ENCODE measurements around the gene CHRNB2.
A peak's percentile ranks its signal among the peaks of the same experiment; 100 is the strongest.
"Not testable (repeated sequence)": the region's sequence is repeated elsewhere in the genome, so short reads cannot be mapped to it uniquely, and the experiment has no call there.

The CHRNB2 gene

GRCh38 chr1:154567386-154568156, at the start of gene CHRNB2:
Gene CHRNB2 (plus strand): TSS chr1:154567778. CDS start chr1:154568045, 267 bp downstream.
- in situ Hi-C loops (cut with MboI; ENCODE audit: low pct_unique_long_range_greater_than_20kb, low sequenced_read_pairs) = no loop called here
- peak; percentile 57 for DNase-seq

- no peak for DNase-seq
- in situ Hi-C loops (cut with MboI; ENCODE audit: low pct_unique_long_range_greater_than_20kb, low sequenced_read_pairs) = no loop called here
Observed at GRCh38 chr1:154519591-154519991, 48.0 kb upstream of the CHRNB2 start.

GRCh38 chr1:154520333-154520732, 47.2 kb upstream of the CHRNB2 start:
- no peak for DNase-seq
- in situ Hi-C loops (cut with MboI; ENCODE audit: low pct_unique_long_range_greater_than_20kb, low sequenced_read_pairs) = no loop called here

- no peak for DNase-seq
- in situ Hi-C loops (cut with MboI; ENCODE audit: low pct_unique_long_range_greater_than_20kb, low sequenced_read_pairs) = no loop called here
Observed at GRCh38 chr1:154521695-154522094, 45.9 kb upstream of the CHRNB2 start.

GRCh38 chr1:154524881-154525280, 42.7 kb upstream of the CHRNB2 start:
- in situ Hi-C loops (cut with MboI; ENCODE audit: low pct_unique_long_range_greater_than_20kb, low sequenced_read_pairs) = no loop called here
- no peak for DNase-seq

- DNase-seq = no peak
- in situ Hi-C loops (cut with MboI; ENCODE audit: low pct_unique_long_range_greater_than_20kb, low sequenced_read_pairs) = no loop called here
Observed at GRCh38 chr1:154527192-154527591, 40.4 kb upstream of the CHRNB2 start.

GRCh38 chr1:154529308-154529707, 38.3 kb upstream of the CHRNB2 start:
- no peak for DNase-seq
- in situ Hi-C loops (cut with MboI; ENCODE audit: low pct_unique_long_range_greater_than_20kb, low sequenced_read_pairs) = no loop called here

GRCh38 chr1:154531950-154532349, 35.6 kb upstream of the CHRNB2 start:
- DNase-seq; in situ Hi-C loops (cut with MboI; ENCODE audit: low pct_unique_long_range_greater_than_20kb, low sequenced_read_pairs): not testable (repeated sequence)

- no peak for DNase-seq
- in situ Hi-C loops (cut with MboI; ENCODE audit: low pct_unique_long_range_greater_than_20kb, low sequenced_read_pairs) = no loop called here
Observed at GRCh38 chr1:154533952-154534844, 33.4 kb upstream of the CHRNB2 start.

- in situ Hi-C loops (cut with MboI; ENCODE audit: low pct_unique_long_range_greater_than_20kb, low sequenced_read_pairs) = no loop called here
Observed at GRCh38 chr1:154536570-154536969, 31.0 kb upstream of the CHRNB2 start.

GRCh38 chr1:154539486-154540483, 27.8 kb upstream of the CHRNB2 start:
- in situ Hi-C loops (cut with MboI; ENCODE audit: low pct_unique_long_range_greater_than_20kb, low sequenced_read_pairs) = no loop called here
- DNase-seq = no peak

More at GRCh38 chr1:154536570-154536969, 31.0 kb upstream of the CHRNB2 start:
- no peak for DNase-seq

GRCh38 chr1:154541231-154541630, 26.3 kb upstream of the CHRNB2 start:
- in situ Hi-C loops (cut with MboI; ENCODE audit: low pct_unique_long_range_greater_than_20kb, low sequenced_read_pairs) = no loop called here
- DNase-seq = no peak

GRCh38 chr1:154546264-154547063, 21.1 kb upstream of the CHRNB2 start:
- in situ Hi-C loops (cut with MboI; ENCODE audit: low pct_unique_long_range_greater_than_20kb, low sequenced_read_pairs) = no loop called here
- DNase-seq = peak; percentile 73

- no peak for DNase-seq
- in situ Hi-C loops (cut with MboI; ENCODE audit: low pct_unique_long_range_greater_than_20kb, low sequenced_read_pairs) = no loop called here
Observed at GRCh38 chr1:154547105-154547732, 20.4 kb upstream of the CHRNB2 start.

- DNase-seq = no peak
- in situ Hi-C loops (cut with MboI; ENCODE audit: low pct_unique_long_range_greater_than_20kb, low sequenced_read_pairs) = no loop called here
Observed at GRCh38 chr1:154548028-154548427, 19.6 kb upstream of the CHRNB2 start.

- no peak for DNase-seq
- in situ Hi-C loops (cut with MboI; ENCODE audit: low pct_unique_long_range_greater_than_20kb, low sequenced_read_pairs) = no loop called here
Observed at GRCh38 chr1:154549202-154549770, 18.3 kb upstream of the CHRNB2 start.

GRCh38 chr1:154550070-154550469, 17.5 kb upstream of the CHRNB2 start:
- DNase-seq = no peak
- in situ Hi-C loops (cut with MboI; ENCODE audit: low pct_unique_long_range_greater_than_20kb, low sequenced_read_pairs) = no loop called here

GRCh38 chr1:154550657-154551056, 16.9 kb upstream of the CHRNB2 start:
- DNase-seq = no peak
- in situ Hi-C loops (cut with MboI; ENCODE audit: low pct_unique_long_range_greater_than_20kb, low sequenced_read_pairs) = no loop called here

Data from KBM-7 (cell line).